GM18507 (cell line): Measurements from ENCODE around the gene PHACTR4.
"Not testable (repeated sequence)": the region's sequence is repeated elsewhere in the genome, so short reads cannot be mapped to it uniquely, and the experiment has no call there.

Experiments used
- DNase-seq: peaks from one replicate; pipeline ENCODE4 v3.0.0; 2011; ENCODE audit warnings: low read depth; ENCODE audit not compliant: insufficient read length; ENCODE audit errors: extremely low spot score
- FAIRE-seq: peaks from 2 replicates; lab custom pipeline; 2011; peaks lifted over from hg19 to GRCh38; lab: Jason Lieb, UNC

Gene PHACTR4

GRCh38 chr1:28368608-28369007, 932 bp upstream of the PHACTR4 start:
- not testable (repeated sequence) for DNase-seq, FAIRE-seq

- DNase-seq (peak; percentile 12), FAIRE-seq (peak; percentile 33)
Measured at GRCh38 chr1:28370239-28371009, 884 bp downstream of the PHACTR4 start.

- DNase-seq (no peak), FAIRE-seq (no peak)
Measured at GRCh38 chr1:28371010-28371377, 1.5 kb downstream of the PHACTR4 start.

GRCh38 chr1:28373450-28373849, 3.9 kb downstream of the PHACTR4 start:
- DNase-seq, FAIRE-seq: not testable (repeated sequence)

GRCh38 chr1:28374297-28374696, 4.8 kb downstream of the PHACTR4 start:
- DNase-seq (no peak), FAIRE-seq (no peak)

GRCh38 chr1:28375598-28375997, 6.1 kb downstream of the PHACTR4 start:
- DNase-seq, FAIRE-seq: not testable (repeated sequence)

- not testable (repeated sequence) for FAIRE-seq, DNase-seq
Measured at GRCh38 chr1:28376195-28376594, 6.7 kb downstream of the PHACTR4 start.

- FAIRE-seq (no peak), DNase-seq (no peak)
Measured at GRCh38 chr1:28378906-28379305, 9.4 kb downstream of the PHACTR4 start.

- no peak for FAIRE-seq
- DNase-seq = no peak
Measured at GRCh38 chr1:28380394-28380793, 10.9 kb downstream of the PHACTR4 start.

GRCh38 chr1:28383785-28384184, 14.2 kb downstream of the PHACTR4 start:
- not testable (repeated sequence) for FAIRE-seq, DNase-seq

- FAIRE-seq (no peak), DNase-seq (no peak)
Measured at GRCh38 chr1:28392027-28392652, 22.6 kb downstream of the PHACTR4 start.

GRCh38 chr1:28394136-28394535, 24.6 kb downstream of the PHACTR4 start:
- no peak for FAIRE-seq

GRCh38 chr1:28395181-28395580, 25.6 kb downstream of the PHACTR4 start:
- DNase-seq = no peak
- no peak for FAIRE-seq

More at GRCh38 chr1:28394136-28394535, 24.6 kb downstream of the PHACTR4 start:
- no peak for DNase-seq

GRCh38 chr1:28401760-28402159, 32.2 kb downstream of the PHACTR4 start:
- no peak for FAIRE-seq
- no peak for DNase-seq

- no peak for DNase-seq
- no peak for FAIRE-seq
Measured at GRCh38 chr1:28409090-28409489, 39.5 kb downstream of the PHACTR4 start.

- no peak for FAIRE-seq
- no peak for DNase-seq
Measured at GRCh38 chr1:28411656-28412055, 42.1 kb downstream of the PHACTR4 start.

GRCh38 chr1:28412731-28413130, 43.2 kb downstream of the PHACTR4 start:
- DNase-seq (no peak), FAIRE-seq (no peak)

GRCh38 chr1:28416509-28417194, 47.1 kb downstream of the PHACTR4 start:
- DNase-seq (no peak), FAIRE-seq (no peak)

- peak; percentile 62 for FAIRE-seq
Measured at GRCh38 chr1:28417441-28417922, 47.9 kb downstream of the PHACTR4 start.

GRCh38 chr1:28417926-28418637, 48.5 kb downstream of the PHACTR4 start:
- DNase-seq = no peak
- FAIRE-seq = peak; percentile 12

More at GRCh38 chr1:28417441-28417922, 47.9 kb downstream of the PHACTR4 start:
- no peak for DNase-seq
